Activated CD8-positive, alpha-beta T cell treated with anti-CD3 and anti-CD28 coated beads, Interleukin-2, amount 10 ng/mL, durations not matched to agents 7 days and 5 days (primary cell): ENCODE results near the gene KIAA1755. TPM values are rescaled to one million over a fixed set of nuclear protein-coding genes. Genes with fewer than 3 reads are reported as not detected.

Experiments
- ATAC-seq: fragments of 150-1000 bp; cut with Tn5 transposase; one replicate; pipeline ENCODE4 v1.10.0; 2021; ENCODE audit warnings: moderate library complexity
- CTCF ChIA-PET: fragments of 350-600 bp; sonication (Branson Sonifier 250); formaldehyde crosslinking; loops from one replicate; lab custom pipeline; 2021; ENCODE audit warnings: antibody characterized with exemption; lab: Charles Lee
- POLR2A ChIA-PET: fragments of 350-600 bp; sonication (Branson Sonifier 250); formaldehyde crosslinking; loops from one replicate; lab custom pipeline; 2021; ENCODE audit warnings: antibody characterized with exemption; lab: Charles Lee
- DNase-seq: peaks from one replicate; pipeline ENCODE4 v3.0.0-alpha.2; 2020
- H3K27ac Mint-ChIP-seq: one replicate; pipeline ENCODE4 v1.8.0; 2021; ENCODE audit warnings: mild to moderate bottlenecking, mixed read lengths
- H3K27me3 Mint-ChIP-seq: one replicate; pipeline ENCODE4 v1.8.0; 2021; ENCODE audit warnings: low read depth, mixed read lengths
- H3K36me3 Mint-ChIP-seq: one replicate; pipeline ENCODE4 v1.8.0; 2021; ENCODE audit warnings: low read depth, mixed read lengths
- H3K4me1 Mint-ChIP-seq: one replicate; pipeline ENCODE4 v1.8.0; 2021; ENCODE audit warnings: low read depth, mixed read lengths
- H3K4me3 Mint-ChIP-seq: one replicate; pipeline ENCODE4 v1.8.0; 2021; ENCODE audit warnings: mild to moderate bottlenecking, mixed read lengths
- H3K9me3 Mint-ChIP-seq: one replicate; pipeline ENCODE4 v1.8.0; 2022; ENCODE audit warnings: mixed read lengths; ENCODE audit not compliant: insufficient read depth
- total RNA-seq, 2 experiments: library from RNA; stranded (reverse); gene quantifications; one replicate each; pipeline ENCODE4 v1.2.3, GENCODE V29; 2021

Gene KIAA1755
- total RNA-seq, result not detected

- Mint-ChIP-seq H3K9me3 (no peaks in the 10 kb centered on the region), H3K4me1 (no peaks in the 10 kb centered on the region), H3K36me3 (no peaks in the 10 kb centered on the region), H3K27ac (no peak within 1 kb of the TSS), H3K4me3 (no peak within 1 kb of the TSS), H3K27me3 (peaks cover 44% of the 10 kb centered on the region)
- DNase-seq (no peak), ATAC-seq (no peak)
- ChIA-PET POLR2A (no interaction called here), CTCF (no interaction called here)
These were observed at the start of gene KIAA1755 for GRCh38 chr20:38260378-38261053. Gene KIAA1755 (minus strand): TSS chr20:38260735. CDS start chr20:38260500, 235 bp downstream.

- no peak for ATAC-seq
- peaks cover 27% of the 10 kb centered on the region for H3K27me3 Mint-ChIP-seq
- no peaks in the 10 kb centered on the region for H3K9me3 Mint-ChIP-seq
- H3K4me3 Mint-ChIP-seq, result no peak overlapping the region
- ChIA-PET CTCF (no interaction called here), POLR2A (no interaction called here)
- no peak for DNase-seq
- peaks cover 19% of the 10 kb centered on the region for H3K4me1 Mint-ChIP-seq
- H3K36me3 Mint-ChIP-seq, result no peaks in the 10 kb centered on the region
- no peak overlapping the region for H3K27ac Mint-ChIP-seq
These were observed 47.9 kb upstream of the KIAA1755 start for GRCh38 chr20:38308447-38308846.

GRCh38 chr20:38308047-38308438 is 47.5 kb upstream of the KIAA1755 start:
- ChIA-PET CTCF (no interaction called here), POLR2A (no interaction called here)
- Mint-ChIP-seq H3K4me1 (peaks cover 24% of the 10 kb centered on the region), H3K27me3 (peaks cover 31% of the 10 kb centered on the region), H3K36me3 (no peaks in the 10 kb centered on the region), H3K9me3 (no peaks in the 10 kb centered on the region), H3K27ac (no peak overlapping the region), H3K4me3 (no peak overlapping the region)
- no peak for DNase-seq
- ATAC-seq, result no peak

- Mint-ChIP-seq H3K4me3 (no peak overlapping the region), H3K27me3 (peaks cover 36% of the 10 kb centered on the region), H3K4me1 (peaks cover 25% of the 10 kb centered on the region), H3K27ac (no peak overlapping the region), H3K9me3 (no peaks in the 10 kb centered on the region), H3K36me3 (no peaks in the 10 kb centered on the region)
- ChIA-PET POLR2A (no interaction called here), CTCF (no interaction called here)
- ATAC-seq (no peak), DNase-seq (no peak)
These were observed 47.0 kb upstream of the KIAA1755 start for GRCh38 chr20:38307371-38308046.

GRCh38 chr20:38306379-38306778 is 45.8 kb upstream of the KIAA1755 start:
- no peak for DNase-seq
- H3K36me3 Mint-ChIP-seq, result no peaks in the 10 kb centered on the region
- peaks cover 25% of the 10 kb centered on the region for H3K4me1 Mint-ChIP-seq
- H3K27me3 Mint-ChIP-seq, result peaks cover 44% of the 10 kb centered on the region
- no peak overlapping the region for H3K4me3 Mint-ChIP-seq
- no peaks in the 10 kb centered on the region for H3K9me3 Mint-ChIP-seq
- H3K27ac Mint-ChIP-seq, result no peak overlapping the region
- ATAC-seq, result no peak
- ChIA-PET CTCF (no interaction called here), POLR2A (no interaction called here)

GRCh38 chr20:38305541-38305940 is 45.0 kb upstream of the KIAA1755 start:
- Mint-ChIP-seq H3K4me3 (no peak overlapping the region), H3K27me3 (peaks cover 44% of the 10 kb centered on the region), H3K36me3 (no peaks in the 10 kb centered on the region), H3K9me3 (no peaks in the 10 kb centered on the region), H3K27ac (no peak overlapping the region), H3K4me1 (peaks cover 25% of the 10 kb centered on the region)
- ATAC-seq, result no peak
- CTCF ChIA-PET, result no interaction called here
- DNase-seq, result no peak
- POLR2A ChIA-PET, result no interaction called here

- CTCF ChIA-PET, result interaction anchor here (0.6 kb wide), 1 partner anchor 84 kb away, joined by 3 read pairs; no protein-coding TSS in a partner anchor
- Mint-ChIP-seq H3K4me1 (peaks cover 25% of the 10 kb centered on the region), H3K27ac (no peak overlapping the region), H3K36me3 (no peaks in the 10 kb centered on the region), H3K27me3 (peaks cover 42% of the 10 kb centered on the region), H3K9me3 (no peaks in the 10 kb centered on the region), H3K4me3 (no peak overlapping the region)
- ATAC-seq (peak; percentile 21), DNase-seq (peak; percentile 36)
- POLR2A ChIA-PET, result no interaction called here
These were observed 44.4 kb upstream of the KIAA1755 start for GRCh38 chr20:38304845-38305447.

- ATAC-seq (peak; percentile 66), DNase-seq (no peak)
- Mint-ChIP-seq H3K27me3 (peaks cover 42% of the 10 kb centered on the region), H3K4me1 (peaks cover 25% of the 10 kb centered on the region), H3K36me3 (no peaks in the 10 kb centered on the region), H3K27ac (no peak within 1 kb of the TSS), H3K9me3 (no peaks in the 10 kb centered on the region), H3K4me3 (no peak within 1 kb of the TSS)
- ChIA-PET CTCF (no interaction called here), POLR2A (no interaction called here)
These were observed 43.4 kb upstream of the KIAA1755 start, which contains the start of gene BPI for GRCh38 chr20:38303908-38304379. Gene BPI (plus strand): TSS chr20:38304156. CDS start chr20:38304224, 68 bp downstream.

GRCh38 chr20:38302786-38303185 is 42.3 kb upstream of the KIAA1755 start:
- no peak for ATAC-seq
- peaks cover 42% of the 10 kb centered on the region for H3K27me3 Mint-ChIP-seq
- CTCF ChIA-PET, result no interaction called here

GRCh38 chr20:38301309-38301708 is 40.8 kb upstream of the KIAA1755 start:
- Mint-ChIP-seq H3K4me3 (no peak overlapping the region), H3K27me3 (peaks cover 39% of the 10 kb centered on the region), H3K9me3 (no peaks in the 10 kb centered on the region), H3K27ac (no peak overlapping the region), H3K4me1 (peaks cover 21% of the 10 kb centered on the region), H3K36me3 (no peaks in the 10 kb centered on the region)
- CTCF ChIA-PET, result no interaction called here
- POLR2A ChIA-PET, result no interaction called here
- DNase-seq (no peak), ATAC-seq (no peak)

More at GRCh38 chr20:38302786-38303185, 42.3 kb upstream of the KIAA1755 start:
- H3K27ac Mint-ChIP-seq, result no peak overlapping the region
- no peak overlapping the region for H3K4me3 Mint-ChIP-seq
- DNase-seq, result no peak
- no peaks in the 10 kb centered on the region for H3K36me3 Mint-ChIP-seq
- POLR2A ChIA-PET, result no interaction called here
- H3K4me1 Mint-ChIP-seq, result peaks cover 23% of the 10 kb centered on the region
- H3K9me3 Mint-ChIP-seq, result no peaks in the 10 kb centered on the region

GRCh38 chr20:38300438-38300837 is 39.9 kb upstream of the KIAA1755 start:
- H3K4me1 Mint-ChIP-seq, result peaks cover 21% of the 10 kb centered on the region
- peaks cover 37% of the 10 kb centered on the region for H3K27me3 Mint-ChIP-seq
- H3K9me3 Mint-ChIP-seq, result no peaks in the 10 kb centered on the region
- POLR2A ChIA-PET, result no interaction called here
- ATAC-seq, result no peak
- H3K36me3 Mint-ChIP-seq, result no peaks in the 10 kb centered on the region
- H3K4me3 Mint-ChIP-seq, result no peak overlapping the region
- H3K27ac Mint-ChIP-seq, result no peak overlapping the region
- CTCF ChIA-PET, result interaction anchor here (1.3 kb wide), 1 partner anchor 80 kb away, joined by 3 read pairs; no protein-coding TSS in a partner anchor
- DNase-seq, result no peak

- POLR2A ChIA-PET, result no interaction called here
- CTCF ChIA-PET, result interaction anchor here (1.3 kb wide), 1 partner anchor 79 kb away, joined by 3 read pairs; no protein-coding TSS in a partner anchor
- Mint-ChIP-seq H3K27me3 (peaks cover 36% of the 10 kb centered on the region), H3K9me3 (no peaks in the 10 kb centered on the region), H3K27ac (no peak overlapping the region), H3K36me3 (no peaks in the 10 kb centered on the region), H3K4me3 (no peak overlapping the region), H3K4me1 (peaks cover 20% of the 10 kb centered on the region)
- DNase-seq, result no peak
- ATAC-seq, result no peak
These were observed 39.4 kb upstream of the KIAA1755 start for GRCh38 chr20:38299963-38300362.
